Aorta (tissue), 5 donors: ENCODE measurements around the gene SLC39A6. TPM values are rescaled to one million over a fixed set of nuclear protein-coding genes. Genes with fewer than 3 reads are reported as not detected.
A peak's percentile ranks its signal among the peaks of the same experiment; 100 is the strongest.
"Not testable (repeated sequence)": the region's sequence is repeated elsewhere in the genome, so short reads cannot be mapped to it uniquely, and the experiment has no call there.

Experiments used
- ATAC-seq: fragments of 200-7000 bp; cut with Tn5 transposase; one replicate; pipeline ENCODE4 v1.9.1; 2022; ENCODE audit warnings: moderate library complexity; ENCODE audit not compliant: low FRiP score
- DNase-seq, 2 donors: peaks; one replicate each; pipeline ENCODE4 v3.0.0-alpha.2; 2020
- H3K27ac ChIP-seq, 2 donors: one replicate each; pipeline ENCODE4 v1.5.1; 2013; ENCODE audit warnings: low read length in 2 of 2, mild to moderate bottlenecking in 2 of 2, moderate library complexity in 2 of 2, control low read depth in 1 of 2, inconsistent platforms in 1 of 2, low read depth in 1 of 2
- H3K27me3 ChIP-seq, 2 donors: one replicate each; pipeline ENCODE4 v1.6.1; 2013; ENCODE audit warnings: control low read depth in 1 of 2, low read length in 1 of 2, mild to moderate bottlenecking in 1 of 2, moderate library complexity in 1 of 2; ENCODE audit not compliant: insufficient read depth in 2 of 2, control insufficient read depth in 1 of 2
- H3K36me3 ChIP-seq, 2 donors: one replicate each; pipeline ENCODE4 v1.6.1; 2013; ENCODE audit warnings: control low read depth in 1 of 2, low read length in 1 of 2, mild to moderate bottlenecking in 1 of 2; ENCODE audit not compliant: insufficient read depth in 2 of 2, control insufficient read depth in 1 of 2
- H3K4me1 ChIP-seq, 2 donors: one replicate each; pipeline ENCODE4 v1.6.1; 2013; ENCODE audit warnings: low read length in 2 of 2, control low read depth in 1 of 2, mild to moderate bottlenecking in 1 of 2, moderate library complexity in 1 of 2; ENCODE audit not compliant: insufficient read depth in 2 of 2, control insufficient read depth in 1 of 2
- H3K4me3 ChIP-seq, 2 donors: one replicate each; pipeline ENCODE4 v1.5.1; 2013; ENCODE audit warnings: low read length in 2 of 2, control low read depth in 1 of 2, mild to moderate bottlenecking in 1 of 2
- H3K9me3 ChIP-seq: one replicate; pipeline ENCODE4 v1.6.1; 2013; ENCODE audit warnings: mild to moderate bottlenecking, low read length; ENCODE audit not compliant: control insufficient read depth
- WGBS, 2 donors: extraction: QIAGEN DNeasy Blood & Tissue Kit; methylation state at CpG; one replicate each; pipeline ENCODE4 v1.1.7; 2013; 5-methylcytosine and 5-hydroxymethylcytosine counted together
- intact Hi-C, 2 donors: fragments of 100-400 bp; cut with DNase I; formaldehyde crosslinking; loops; one replicate each; pipeline versions ENCODE4 v1.14.2 to v1.15.0; 2022
- polyA plus RNA-seq, 2 donors: library from polyadenylated mRNA; stranded (reverse); fragments of 200-250 nt; gene quantifications; one replicate each; pipeline ENCODE4 v1.2.3, GENCODE V29; 2013
- total RNA-seq, 2 donors: library from RNA; stranded (reverse); fragmentation: NEBNext Ultra II Directional; extraction: Animal tissue kit (Norgen Biotek cat#: 25700); gene quantifications; one replicate each; pipeline ENCODE4 v1.2.1, GENCODE V29; 2021
- donor health status: healthy with polysubstance abuse.
- donor health status: Bipolar disorder and iron deficiency.
- donor health status: DM: no; HTN: no; CAD: no.
- donor health status: DM: no; HTN: no; CAD: no.
- donor health status: DM: yes; HTN: yes; CAD: no.

Gene SLC39A6
- total and polyA plus RNA-seq, 4 donors: 21.6 to 39.4 (median 28.4) TPM

DNA sequence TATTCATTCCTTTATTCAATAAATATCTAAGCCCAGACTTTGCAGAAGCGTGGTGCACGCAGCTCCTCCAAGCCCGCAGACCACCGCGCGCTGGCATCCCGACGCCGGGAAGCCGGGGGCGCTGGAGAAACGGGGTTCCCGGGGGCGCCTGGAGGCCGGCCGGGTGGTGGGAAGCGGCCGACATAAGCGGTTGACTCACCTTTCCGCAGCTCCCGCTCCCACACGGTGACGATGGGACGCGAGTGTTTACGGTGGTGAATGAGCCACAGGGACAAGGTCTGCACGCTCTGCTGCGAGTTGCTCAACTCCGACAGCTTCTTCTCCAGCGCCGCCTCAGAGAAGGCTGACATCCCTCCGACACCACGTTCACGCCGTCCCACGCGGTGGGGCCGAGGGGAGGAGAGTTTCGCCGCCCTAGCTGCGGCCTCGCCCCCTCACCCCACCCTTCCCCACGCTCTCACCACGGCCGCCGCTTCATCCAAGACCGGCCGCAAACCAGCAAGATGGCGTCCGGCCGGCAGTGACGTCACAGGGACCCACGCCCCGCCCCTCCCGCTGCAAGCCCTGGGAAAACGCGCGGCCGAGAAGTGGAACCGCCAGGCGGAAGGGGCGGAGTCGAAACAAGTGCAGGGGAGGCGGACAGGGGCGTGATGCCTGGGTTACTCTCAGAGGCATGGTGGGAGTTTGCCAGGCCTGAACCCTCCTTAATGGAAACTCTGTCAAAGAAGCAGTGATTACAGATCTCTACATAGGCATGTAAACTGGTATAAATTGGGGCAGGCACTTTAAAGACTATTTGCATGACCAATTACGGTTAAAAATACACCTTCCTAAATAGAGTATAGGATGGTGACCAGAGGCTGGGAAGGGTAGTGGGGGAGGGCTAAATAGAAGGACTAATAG, 61.8 kb downstream of the SLC39A6 start, which contains the start of gene RPRD1A:
RPRD1A (minus strand) TSS at position 505 of the 903 bp plus-strand sequence; CDS start at position 350, 155 bp downstream.
- H3K27ac ChIP-seq: peak within 1 kb of the TSS; percentile 29 to 89
- H3K9me3 ChIP-seq: no peaks in the 10 kb centered on the region
- H3K4me1 ChIP-seq: no peaks in the 10 kb centered on the region
- DNase-seq (peak; percentile 98 to 100), ATAC-seq (peak; percentile 99)
- intact Hi-C loops: loop anchor here in 1 of 2 donors (5.0 kb wide), 1 partner anchor 95 kb away; the partner anchor contains the start of gene RMP24
- 1% methylated on average over 66 of the region's 66 CpGs for WGBS, 2 donors
- peak within 1 kb of the TSS; percentile 36 to 81 for H3K4me3 ChIP-seq
- no peaks in the 10 kb centered on the region for H3K27me3 ChIP-seq
- H3K36me3 ChIP-seq: no peaks in the 10 kb centered on the region

- Histone ChIP-seq H3K36me3 (no peaks in the 10 kb centered on the region), H3K9me3 (no peaks in the 10 kb centered on the region), H3K27me3 (no peaks in the 10 kb centered on the region), H3K27ac (peak overlapping the region in 1 of 2 donors; percentile 89), H3K4me3 (peak overlapping the region; percentile 36 to 81), H3K4me1 (no peaks in the 10 kb centered on the region)
- DNase-seq (no peak), ATAC-seq (no peak)
- intact Hi-C loops: loop anchor here in 1 of 2 donors (5.0 kb wide), 1 partner anchor 94 kb away; the partner anchor contains the start of gene RMP24
- 1% methylated on average over 5 of the region's 5 CpGs for WGBS, 2 donors
Observed at GRCh38 chr18:36066686-36067054, 62.5 kb downstream of the SLC39A6 start.

DNA sequence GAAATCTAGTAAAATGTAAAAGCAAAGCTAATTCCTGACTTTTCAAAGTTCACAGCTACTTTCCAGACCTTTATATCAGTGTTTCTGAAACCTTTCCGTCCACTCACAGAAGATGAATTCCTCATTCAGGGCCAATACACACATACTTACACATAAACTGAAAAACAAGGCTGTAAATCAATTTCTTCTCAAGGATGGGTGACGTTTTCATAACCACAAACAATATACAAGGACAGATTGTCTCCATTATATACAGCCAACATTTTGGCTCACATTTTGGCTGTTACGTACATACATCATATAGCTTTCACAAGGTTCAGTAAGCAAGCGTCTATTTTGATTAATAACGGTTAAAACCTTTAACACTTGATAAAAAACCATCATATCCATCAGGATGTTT, 63.1 kb downstream of the SLC39A6 start:
- 11 to 19% methylated on average over 5 of the region's 5 CpGs for WGBS, 2 donors
- Histone ChIP-seq H3K9me3 (no peaks in the 10 kb centered on the region), H3K27me3 (no peaks in the 10 kb centered on the region), H3K4me3 (peak overlapping the region; percentile 24 to 81), H3K27ac (no peak overlapping the region), H3K4me1 (no peaks in the 10 kb centered on the region), H3K36me3 (no peaks in the 10 kb centered on the region)
- intact Hi-C loops: loop anchor here in 1 of 2 donors (5.0 kb wide), 1 partner anchor 94 kb away; the partner anchor contains the start of gene RMP24
- DNase-seq (no peak), ATAC-seq (no peak)

- not testable (repeated sequence) for ATAC-seq, H3K36me3 ChIP-seq, H3K9me3 ChIP-seq, H3K4me3 ChIP-seq, H3K4me1 ChIP-seq, DNase-seq, H3K27me3 ChIP-seq, H3K27ac ChIP-seq
- intact Hi-C loops: loop anchor here in 1 of 2 donors (5.0 kb wide), 1 partner anchor 92 kb away; the partner anchor contains the start of gene RMP24
- 91 to 95% methylated on average over 9 of the region's 9 CpGs for WGBS, 2 donors
Observed at GRCh38 chr18:36064809-36065079, 64.4 kb downstream of the SLC39A6 start.

DNA sequence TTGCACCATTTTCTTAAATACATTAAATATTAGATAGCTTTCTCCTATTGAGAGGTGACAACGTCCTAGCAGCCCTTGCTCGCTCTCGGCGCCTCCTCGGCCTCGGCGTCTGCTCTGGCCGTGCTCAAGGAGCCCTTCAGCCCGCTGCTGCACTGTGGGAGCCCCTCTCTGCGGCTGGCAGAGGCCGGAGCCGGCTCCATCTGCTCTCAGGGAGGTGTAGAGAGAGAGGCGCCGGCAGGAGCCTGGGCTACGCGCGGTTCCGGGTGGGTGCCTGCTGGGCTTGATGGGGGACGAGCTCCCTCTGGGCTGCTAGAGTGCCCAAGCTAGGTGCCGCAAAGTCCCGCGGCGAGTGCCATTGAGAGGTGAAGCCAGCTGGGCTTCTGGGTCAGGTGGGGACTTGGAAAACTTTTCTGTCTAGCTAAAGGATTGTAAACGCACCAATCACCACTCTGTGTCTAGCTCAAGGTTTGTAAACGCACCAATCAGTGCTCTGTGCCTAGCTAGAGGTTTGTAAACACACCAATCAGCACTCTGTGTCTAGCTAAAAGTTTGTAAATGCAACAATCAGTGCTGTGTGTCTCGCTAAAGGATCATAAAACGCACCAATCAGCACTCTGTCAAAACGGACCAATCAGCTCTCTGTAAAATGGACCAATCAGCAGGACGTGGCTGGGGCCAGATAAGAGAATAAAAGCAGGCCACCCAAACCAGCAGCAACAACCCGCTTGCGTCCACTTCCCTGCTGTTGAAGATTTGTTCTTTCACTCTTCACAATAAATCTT, 64.9 kb downstream of the SLC39A6 start:
- no peaks in the 10 kb centered on the region for H3K9me3 ChIP-seq
- no peak overlapping the region for H3K27ac ChIP-seq
- intact Hi-C loops: no loop called here
- no peaks in the 10 kb centered on the region for H3K36me3 ChIP-seq
- no peak for DNase-seq
- 93 to 94% methylated on average over 31 of the region's 31 CpGs for WGBS, 2 donors
- H3K27me3 ChIP-seq: no peaks in the 10 kb centered on the region
- no peaks in the 10 kb centered on the region for H3K4me1 ChIP-seq
- no peak for ATAC-seq
- no peak overlapping the region for H3K4me3 ChIP-seq

DNA sequence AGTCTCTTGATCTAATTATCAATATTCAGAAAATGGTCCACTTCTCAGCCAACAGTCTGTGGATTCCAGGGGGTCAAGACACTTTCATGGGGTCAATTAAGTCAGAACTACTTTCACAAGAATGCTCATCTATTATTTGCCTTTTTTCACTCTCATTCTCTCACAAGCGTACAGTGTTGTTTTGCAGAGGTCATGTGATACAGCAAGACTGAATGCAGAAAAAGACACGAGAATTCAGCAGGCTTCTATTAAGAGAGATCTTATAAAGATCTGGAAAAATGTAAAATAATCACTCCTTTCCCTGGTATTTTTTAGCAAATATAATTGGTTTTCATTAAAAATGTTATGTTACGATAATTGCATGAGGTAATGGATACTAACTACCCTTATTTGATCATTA, 70.5 kb downstream of the SLC39A6 start:
- 73 to 81% methylated on average over 3 of the region's 3 CpGs for WGBS, 2 donors
- H3K36me3 ChIP-seq: no peaks in the 10 kb centered on the region
- H3K4me3 ChIP-seq: no peak overlapping the region
- H3K9me3 ChIP-seq: no peaks in the 10 kb centered on the region
- intact Hi-C loops: no loop called here
- no peaks in the 10 kb centered on the region for H3K4me1 ChIP-seq
- H3K27me3 ChIP-seq: no peaks in the 10 kb centered on the region
- DNase-seq (no peak), ATAC-seq (no peak)
- H3K27ac ChIP-seq: no peak overlapping the region

Other genes with a start within 250 kb of the SLC39A6 start
- 10 to 100 TPM; 45.1 to 49.5 TPM for gene RPRD1A, start 61.8 kb downstream of the SLC39A6 start, total RNA-seq
- gene RPRD1A, start 61.8 kb downstream of the SLC39A6 start, polyA plus RNA-seq: 10 to 100 TPM; 29.8 to 30.2 TPM
- gene ELP2, start 559 bp upstream of the SLC39A6 start, total RNA-seq: 10 to 100 TPM; 62.6 to 84.3 TPM
- 10 to 100 TPM; 38.1 to 99.3 TPM for gene ELP2, start 559 bp upstream of the SLC39A6 start, polyA plus RNA-seq
- gene MOCOS, start 58.2 kb upstream of the SLC39A6 start, total RNA-seq: 1 to 10 TPM; 1.7 to 4.4 TPM
- gene MOCOS, start 58.2 kb upstream of the SLC39A6 start, polyA plus RNA-seq: 1 to 10 TPM in 1 of 2 donors, under 1 TPM in 1; 0.90 to 3.8 TPM
- gene FHOD3, start 168.4 kb upstream of the SLC39A6 start, total RNA-seq: 10 to 100 TPM; 31.2 to 42.0 TPM
- 1 to 10 TPM; 6.2 to 9.6 TPM for gene FHOD3, start 168.4 kb upstream of the SLC39A6 start, polyA plus RNA-seq